GM10266 (cell line): Measurements from ENCODE around the gene CRTC1.

ENCODE experiments used
- DNase-seq: peaks from one replicate; pipeline ENCODE4 v3.0.0; 2012; ENCODE audit errors: extremely low spot score
- TF ChIP-seq, protein P1 (sequence below): IDR thresholded peaks from 2 replicates; pipeline ENCODE4 v1.5.1; 2012; ENCODE audit warnings: mild to moderate bottlenecking, low read depth; ENCODE audit not compliant: control insufficient read depth, insufficient read depth; ENCODE audit errors: missing control alignments

Gene CRTC1

DNA sequence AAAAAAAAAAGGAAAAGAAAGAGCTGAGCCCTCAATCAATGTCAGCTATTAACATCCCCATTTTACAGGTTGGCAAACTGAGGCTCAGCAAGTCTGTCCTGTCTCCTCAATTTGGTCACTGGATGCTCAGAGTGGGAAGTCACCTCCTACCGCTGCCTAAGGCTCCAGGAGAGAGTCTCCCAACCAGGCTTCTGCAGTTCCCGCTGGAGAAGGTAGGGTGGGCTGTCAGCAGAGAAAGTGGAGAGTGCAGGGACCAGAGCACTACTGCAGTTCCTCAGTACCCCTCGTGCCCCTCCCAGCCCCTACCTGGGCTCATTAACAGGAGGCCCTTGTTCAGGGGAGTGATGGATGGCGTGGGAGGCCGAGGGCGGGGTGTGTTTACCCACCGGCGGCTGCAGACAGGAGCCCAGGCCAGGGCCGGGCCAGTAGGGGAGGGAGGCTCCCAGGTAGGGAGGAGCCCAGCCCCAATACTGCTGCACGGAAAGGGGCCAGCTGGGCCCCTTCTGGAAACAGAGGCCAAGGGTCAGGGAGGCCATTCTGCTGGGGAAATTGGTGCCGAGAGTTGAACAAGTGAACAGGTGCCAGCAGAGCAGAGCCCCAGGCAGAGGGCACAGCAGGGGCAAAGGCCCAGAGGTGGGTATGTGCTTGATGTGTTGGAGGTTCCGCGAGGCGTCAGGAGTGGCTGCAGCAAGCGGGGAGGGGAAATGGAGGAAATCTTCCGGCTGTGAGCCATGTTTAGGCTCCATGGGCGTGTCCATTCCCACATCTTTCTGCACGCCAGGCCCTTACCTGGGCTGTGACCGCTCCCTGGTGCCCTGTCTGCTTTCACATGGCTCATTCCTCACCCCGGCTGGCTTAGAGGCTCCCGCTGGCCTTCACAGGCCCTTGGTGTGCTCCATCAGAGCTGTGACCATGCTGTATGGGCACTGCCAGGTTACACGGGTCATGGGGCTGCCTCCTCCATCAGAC, 115.2 kb downstream of the CRTC1 start:
- peak; percentile 4 for DNase-seq
- TF ChIP-seq, protein P1, sequence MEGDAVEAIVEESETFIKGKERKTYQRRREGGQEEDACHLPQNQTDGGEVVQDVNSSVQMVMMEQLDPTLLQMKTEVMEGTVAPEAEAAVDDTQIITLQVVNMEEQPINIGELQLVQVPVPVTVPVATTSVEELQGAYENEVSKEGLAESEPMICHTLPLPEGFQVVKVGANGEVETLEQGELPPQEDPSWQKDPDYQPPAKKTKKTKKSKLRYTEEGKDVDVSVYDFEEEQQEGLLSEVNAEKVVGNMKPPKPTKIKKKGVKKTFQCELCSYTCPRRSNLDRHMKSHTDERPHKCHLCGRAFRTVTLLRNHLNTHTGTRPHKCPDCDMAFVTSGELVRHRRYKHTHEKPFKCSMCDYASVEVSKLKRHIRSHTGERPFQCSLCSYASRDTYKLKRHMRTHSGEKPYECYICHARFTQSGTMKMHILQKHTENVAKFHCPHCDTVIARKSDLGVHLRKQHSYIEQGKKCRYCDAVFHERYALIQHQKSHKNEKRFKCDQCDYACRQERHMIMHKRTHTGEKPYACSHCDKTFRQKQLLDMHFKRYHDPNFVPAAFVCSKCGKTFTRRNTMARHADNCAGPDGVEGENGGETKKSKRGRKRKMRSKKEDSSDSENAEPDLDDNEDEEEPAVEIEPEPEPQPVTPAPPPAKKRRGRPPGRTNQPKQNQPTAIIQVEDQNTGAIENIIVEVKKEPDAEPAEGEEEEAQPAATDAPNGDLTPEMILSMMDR, result no peak

DNA sequence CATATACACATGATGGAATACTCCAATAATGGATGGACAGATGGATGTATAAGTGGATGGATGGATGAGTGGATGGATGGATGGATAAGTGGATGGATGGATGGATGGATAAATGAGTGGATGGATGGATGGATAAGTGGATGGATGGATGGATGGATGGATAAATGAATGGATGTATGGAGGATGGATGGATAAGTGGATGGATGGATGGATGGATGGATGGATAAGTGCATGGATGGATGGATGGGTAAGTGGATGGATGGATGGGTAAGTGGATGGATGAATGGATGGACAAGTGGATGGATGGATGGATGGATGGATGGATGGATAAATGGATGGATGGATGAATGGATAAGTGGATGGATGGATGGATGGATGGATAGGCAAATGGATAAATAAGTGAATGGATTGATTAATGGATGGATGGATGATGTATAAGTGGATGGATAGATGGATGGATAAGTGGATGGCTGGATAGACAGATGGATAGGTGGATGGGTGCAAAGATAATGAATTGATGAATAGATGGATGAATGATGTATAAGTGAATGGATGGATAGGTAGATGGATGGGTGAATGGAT, 116.0 kb downstream of the CRTC1 start:
- TF ChIP-seq, protein P1, result no peak
- no peak for DNase-seq

DNA sequence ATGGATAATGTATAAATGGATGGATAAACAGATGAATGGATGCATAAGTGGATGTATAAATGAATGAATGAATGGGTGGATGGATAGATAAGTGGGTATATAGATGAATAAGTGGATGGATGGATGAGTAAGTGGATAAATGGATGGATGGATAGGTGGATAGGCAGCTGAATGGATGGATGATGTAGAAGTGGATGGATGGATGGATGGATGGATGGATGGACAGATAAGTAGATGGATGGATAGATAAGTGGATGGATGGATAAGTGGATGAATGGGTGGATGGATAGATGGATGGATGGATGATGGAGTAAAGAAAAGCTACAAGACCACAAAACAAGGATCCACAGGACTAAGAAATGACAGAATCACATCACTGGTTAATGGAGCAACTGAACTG, 116.6 kb downstream of the CRTC1 start:
- DNase-seq, result no peak
- TF ChIP-seq, protein P1, result no peak

DNA sequence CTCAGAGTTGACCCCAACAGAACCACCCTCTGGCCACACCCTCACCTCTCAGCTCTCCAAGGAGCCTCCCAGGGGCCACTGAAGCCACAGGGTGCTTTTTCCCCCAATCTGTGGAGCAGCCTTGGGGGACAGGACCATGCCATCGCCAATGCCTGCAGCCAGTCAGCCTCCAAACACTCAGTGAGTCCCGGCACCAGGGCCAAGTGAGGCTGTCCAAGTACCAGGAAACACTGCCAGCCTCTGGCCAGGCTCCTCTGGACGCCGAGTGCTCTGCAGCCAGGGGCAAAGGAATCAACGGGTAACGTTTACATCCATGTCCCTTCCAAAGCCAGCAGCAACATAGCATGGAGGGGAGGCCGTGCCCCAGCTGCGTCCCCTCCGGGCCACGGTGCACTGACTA, 117.2 kb downstream of the CRTC1 start:
- DNase-seq, result no peak
- TF ChIP-seq, protein P1, result no peak

DNA sequence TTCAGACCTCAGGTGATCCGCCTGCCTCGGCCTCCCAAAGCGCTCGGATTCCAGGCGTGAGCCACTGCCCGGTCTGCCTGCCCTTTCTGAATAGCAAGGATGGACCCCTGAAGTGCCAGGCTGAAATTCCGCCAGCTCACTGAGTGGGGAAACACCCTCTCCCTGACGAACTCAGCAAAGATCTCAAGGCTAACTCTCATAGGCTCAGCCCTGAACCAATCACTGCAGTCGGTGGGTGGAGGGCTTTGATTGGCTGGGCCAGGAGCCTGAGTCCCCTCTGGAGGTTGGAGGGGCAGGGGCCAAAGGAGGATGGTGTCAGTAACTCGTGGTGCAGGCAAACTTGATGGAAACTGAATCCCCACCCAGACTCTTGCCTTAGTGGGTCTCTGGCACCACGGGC, 118.9 kb downstream of the CRTC1 start:
- TF ChIP-seq, protein P1, result no peak

DNA sequence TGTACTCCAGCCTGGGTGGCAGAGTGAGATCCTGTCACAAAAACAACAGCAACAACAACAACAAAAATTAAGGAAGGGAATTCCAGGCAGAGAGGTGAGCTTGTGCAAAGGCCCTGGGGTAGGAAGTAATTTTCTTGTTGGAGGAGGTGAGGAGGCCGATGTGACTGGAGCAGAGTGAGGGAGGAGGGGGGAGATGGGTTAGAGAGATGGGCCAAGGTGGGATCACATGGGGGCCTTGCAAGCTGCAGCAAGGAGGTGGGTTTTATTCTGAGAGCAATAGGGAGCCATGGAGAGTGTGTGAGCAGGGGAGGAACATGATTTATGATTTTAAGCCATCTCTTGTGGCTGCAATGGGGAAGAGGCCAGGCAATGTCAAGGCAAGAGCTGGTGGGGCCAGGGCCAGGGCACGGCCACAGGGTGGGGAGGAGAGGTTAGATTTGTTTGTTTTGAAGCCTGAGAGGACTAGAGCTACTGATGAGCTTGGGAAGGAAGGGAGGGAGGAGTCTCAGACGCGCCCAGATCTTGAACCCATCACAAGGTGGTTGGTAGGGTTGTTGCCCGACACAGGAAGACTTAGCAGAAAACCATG, 120.2 kb downstream of the CRTC1 start:
- no peak for DNase-seq
- TF ChIP-seq, protein P1, result no peak

More for the DNA sequence above, 118.9 kb downstream of the CRTC1 start:
- no peak for DNase-seq

DNA sequence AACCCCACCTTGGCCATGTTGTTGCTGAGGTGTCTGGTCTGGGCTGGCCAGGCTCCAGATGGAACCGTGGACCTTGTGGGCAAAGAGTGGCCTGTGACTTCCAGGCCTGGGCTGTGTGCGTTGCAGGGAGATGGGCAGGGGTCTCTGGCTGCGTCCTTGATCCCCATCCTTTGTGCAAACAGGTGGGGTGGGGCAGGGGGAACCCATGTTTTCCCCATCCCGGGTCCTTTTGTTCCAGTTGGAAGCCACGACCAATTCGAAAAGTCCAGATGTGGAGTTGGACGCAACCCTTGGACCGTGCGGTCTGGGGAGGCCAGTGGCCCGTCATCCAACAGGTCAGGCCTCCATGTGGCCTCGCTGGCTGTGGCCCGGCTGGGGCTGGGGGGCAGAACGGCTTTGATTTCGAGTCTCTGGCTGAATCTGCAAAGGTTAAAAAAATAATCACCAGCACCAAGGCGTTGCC, 120.7 kb downstream of the CRTC1 start:
- DNase-seq, result no peak
- TF ChIP-seq, protein P1, result no peak
